Activated T-cell treated with anti-CD3 and anti-CD28 coated beads, Interleukin-2, amount 50 U/mL, for 48 hours (primary cell): Measurements from ENCODE around the gene COL3A1.

Source experiments
- DNase-seq, 2 experiments: peaks; one replicate each; pipeline ENCODE4 v3.0.0-alpha.2; 2020

Gene COL3A1

GRCh38 chr2:188976545-188977268 is 2.5 kb downstream of the COL3A1 start:
- no peak for DNase-seq

DNA sequence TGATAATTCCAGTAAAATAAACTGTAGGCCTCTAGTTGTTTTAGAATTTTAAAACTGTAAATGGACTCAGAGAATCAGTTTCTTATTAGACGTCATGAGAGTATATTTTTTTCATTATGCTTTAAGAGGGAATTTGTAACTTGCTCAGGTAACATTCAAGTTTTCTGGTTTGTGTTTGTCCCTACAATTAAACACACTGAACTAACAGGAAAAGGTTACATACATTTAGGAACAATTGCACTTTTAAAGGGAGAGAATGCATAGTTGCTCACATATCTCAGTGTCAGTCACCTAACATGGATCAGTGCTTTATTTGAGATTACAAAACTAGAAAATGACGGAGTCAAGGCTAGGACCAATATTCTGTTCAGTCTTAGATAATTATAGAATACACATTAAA is 3.1 kb downstream of the COL3A1 start:
- no peak for DNase-seq

GRCh38 chr2:188978291-188979081 is 4.3 kb downstream of the COL3A1 start:
- no peak for DNase-seq

DNA sequence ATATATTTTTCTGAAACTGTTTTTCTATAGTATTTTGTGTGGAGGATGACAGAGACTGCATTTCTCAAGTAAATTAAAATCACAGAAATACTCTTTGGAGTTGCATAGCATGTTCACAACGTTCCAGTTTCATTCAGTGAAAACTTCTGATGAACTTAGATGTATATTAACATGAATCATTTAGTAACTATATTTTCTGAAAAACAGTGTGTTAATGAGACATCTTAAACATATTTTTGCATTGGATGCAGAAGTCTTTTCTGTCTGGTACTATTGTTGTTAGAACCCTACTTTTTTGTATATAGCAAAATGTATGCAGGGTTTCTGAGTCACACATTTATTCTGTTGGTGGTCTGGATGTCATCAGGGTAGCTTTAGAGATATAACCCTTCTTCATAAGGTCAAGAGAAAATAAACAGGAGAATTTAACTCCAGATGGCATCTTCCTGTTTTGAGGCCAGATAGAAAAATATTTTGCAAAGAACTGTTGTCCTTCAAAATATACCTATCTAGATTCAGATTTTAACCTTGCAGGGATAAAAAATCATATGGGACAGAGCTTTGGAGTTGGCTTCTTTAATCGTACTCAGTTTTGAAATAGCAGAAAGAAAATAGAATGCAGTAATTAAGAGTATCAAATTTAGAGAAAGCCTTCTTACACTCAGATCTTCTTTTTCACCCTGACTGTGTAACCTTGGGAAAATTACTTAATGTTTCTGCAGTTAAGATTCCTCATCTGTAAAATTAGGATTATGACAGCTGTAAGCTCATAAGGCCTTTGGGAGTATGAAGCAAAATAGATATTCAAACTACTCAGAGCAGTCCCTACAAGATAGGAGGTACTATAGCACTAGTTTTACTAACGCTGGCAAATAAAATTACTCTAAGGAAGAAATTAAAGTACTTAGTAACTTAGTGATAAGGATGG is 5.3 kb downstream of the COL3A1 start:
- DNase-seq: no peak

DNA sequence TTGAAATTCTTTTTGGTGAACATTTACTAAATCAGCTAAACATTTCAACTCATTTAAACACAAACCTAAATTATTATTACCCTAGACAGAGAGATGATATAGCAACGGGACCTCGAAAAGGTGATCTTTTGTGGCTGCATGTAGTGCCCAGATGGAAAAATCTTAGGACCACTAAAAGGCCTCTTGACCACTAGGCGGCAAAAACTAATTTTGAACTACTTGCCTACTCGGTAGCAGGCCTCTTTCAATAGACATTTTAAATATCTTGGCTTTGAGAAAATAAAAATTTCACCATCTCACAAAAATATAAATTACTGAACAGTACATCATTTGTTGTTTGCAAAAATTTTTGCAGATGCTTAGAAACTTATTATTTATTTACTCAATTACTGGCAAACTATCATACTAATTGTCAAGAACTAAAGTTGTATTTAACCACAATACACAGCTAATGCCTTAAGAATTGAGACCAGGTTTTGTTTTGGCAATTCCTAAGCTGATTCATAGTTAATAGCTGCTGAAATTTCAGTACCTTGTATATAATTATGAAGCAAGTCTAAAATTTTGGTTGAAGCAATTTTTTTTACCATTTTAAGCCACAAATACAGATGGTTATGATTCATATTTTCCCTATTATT is 9.4 kb downstream of the COL3A1 start:
- DNase-seq: no peak

DNA sequence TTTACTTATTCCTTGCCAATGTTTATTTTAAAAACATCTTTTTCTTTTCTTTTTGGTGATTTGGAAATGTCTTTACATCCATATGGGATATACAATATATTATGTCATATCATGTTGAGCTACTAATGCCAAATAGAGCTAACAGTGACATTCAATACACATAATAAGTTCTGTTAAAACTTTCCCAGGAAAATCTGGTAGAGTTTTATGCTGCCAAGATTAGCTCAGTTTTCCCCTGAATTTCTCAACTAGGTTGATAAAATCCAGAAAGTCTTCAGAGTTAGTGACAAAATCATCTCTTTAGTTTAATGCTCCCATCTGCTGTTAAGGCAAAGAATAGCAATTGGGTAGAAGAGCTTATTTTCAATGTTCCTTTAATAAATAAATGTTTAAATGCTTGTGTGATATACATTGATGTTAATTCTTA is 9.9 kb downstream of the COL3A1 start:
- no peak for DNase-seq

- no peak for DNase-seq
These were observed 10.5 kb downstream of the COL3A1 start for GRCh38 chr2:188984680-188985079.

DNA sequence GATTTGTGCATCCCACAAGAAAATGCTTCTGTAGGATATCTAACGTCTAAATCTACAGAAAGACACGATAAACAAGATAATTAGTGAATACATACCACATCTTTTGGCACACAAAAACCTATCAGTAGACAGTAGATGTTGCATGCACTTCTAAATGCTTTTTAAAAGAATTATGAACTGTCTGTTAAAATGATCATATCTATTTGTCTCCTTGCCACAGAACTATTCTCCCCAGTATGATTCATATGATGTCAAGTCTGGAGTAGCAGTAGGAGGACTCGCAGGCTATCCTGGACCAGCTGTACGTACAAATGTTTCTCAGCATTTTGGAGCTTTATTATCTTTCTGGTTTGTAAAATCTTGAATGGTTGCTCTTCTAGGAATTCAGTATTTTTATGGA is 12.7 kb downstream of the COL3A1 start:
- DNase-seq: no peak

GRCh38 chr2:188993247-188993646 is 19.1 kb downstream of the COL3A1 start:
- DNase-seq: no peak

GRCh38 chr2:188997263-188997662 is 23.1 kb downstream of the COL3A1 start:
- DNase-seq: no peak

GRCh38 chr2:189000221-189000620 is 26.0 kb downstream of the COL3A1 start:
- DNase-seq: no peak

DNA sequence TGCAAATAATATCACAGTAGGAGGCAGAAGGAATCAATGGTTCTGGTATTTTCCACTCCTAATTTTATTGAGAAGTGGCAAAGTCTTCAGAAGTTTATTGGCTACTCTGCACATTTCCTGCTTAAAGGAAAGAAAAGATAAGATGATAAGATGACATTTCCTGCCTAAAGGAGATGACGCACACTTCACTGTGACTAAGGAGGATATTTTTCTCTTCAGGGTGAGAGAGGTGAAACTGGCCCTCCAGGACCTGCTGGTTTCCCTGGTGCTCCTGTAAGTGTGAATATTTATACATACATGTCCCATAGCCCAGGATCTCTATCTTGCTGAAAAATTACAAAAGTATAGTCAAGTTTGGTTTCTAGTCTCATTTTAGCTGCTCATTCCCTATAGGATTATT is 27.9 kb downstream of the COL3A1 start:
- DNase-seq: no peak

DNA sequence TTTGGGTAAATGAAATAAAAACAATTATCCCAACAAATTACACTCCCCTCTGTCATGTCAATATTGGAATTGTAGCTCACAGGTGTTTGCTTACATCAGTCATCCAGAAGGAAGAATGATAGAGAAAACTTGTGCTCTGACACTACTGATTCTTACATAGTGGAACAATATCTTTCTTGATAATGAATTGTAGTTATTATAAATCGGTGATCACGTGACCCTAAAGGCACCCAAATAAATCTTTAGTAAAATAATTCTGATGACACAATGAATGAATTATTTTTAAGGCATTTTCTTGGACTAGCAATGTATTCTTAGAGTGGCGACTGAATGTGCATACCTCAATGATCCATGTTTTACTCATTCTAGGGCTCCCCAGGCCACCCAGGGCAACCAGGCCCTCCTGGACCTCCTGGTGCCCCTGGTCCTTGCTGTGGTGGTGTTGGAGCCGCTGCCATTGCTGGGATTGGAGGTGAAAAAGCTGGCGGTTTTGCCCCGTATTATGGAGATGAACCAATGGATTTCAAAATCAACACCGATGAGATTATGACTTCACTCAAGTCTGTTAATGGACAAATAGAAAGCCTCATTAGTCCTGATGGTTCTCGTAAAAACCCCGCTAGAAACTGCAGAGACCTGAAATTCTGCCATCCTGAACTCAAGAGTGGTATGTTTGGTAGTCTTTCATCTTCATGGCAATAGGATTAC is 34.5 kb downstream of the COL3A1 start:
- no peak for DNase-seq

DNA sequence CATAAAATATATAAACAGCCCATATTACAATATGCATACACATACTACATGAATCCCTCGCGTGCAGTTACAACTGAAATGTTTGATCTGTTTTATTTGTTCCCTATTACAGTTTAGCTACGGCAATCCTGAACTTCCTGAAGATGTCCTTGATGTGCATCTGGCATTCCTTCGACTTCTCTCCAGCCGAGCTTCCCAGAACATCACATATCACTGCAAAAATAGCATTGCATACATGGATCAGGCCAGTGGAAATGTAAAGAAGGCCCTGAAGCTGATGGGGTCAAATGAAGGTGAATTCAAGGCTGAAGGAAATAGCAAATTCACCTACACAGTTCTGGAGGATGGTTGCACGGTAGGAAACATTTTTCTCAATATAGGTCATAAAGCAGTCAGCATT is 36.4 kb downstream of the COL3A1 start:
- no peak for DNase-seq

GRCh38 chr2:189012351-189012750 is 38.2 kb downstream of the COL3A1 start:
- no peak for DNase-seq

DNA sequence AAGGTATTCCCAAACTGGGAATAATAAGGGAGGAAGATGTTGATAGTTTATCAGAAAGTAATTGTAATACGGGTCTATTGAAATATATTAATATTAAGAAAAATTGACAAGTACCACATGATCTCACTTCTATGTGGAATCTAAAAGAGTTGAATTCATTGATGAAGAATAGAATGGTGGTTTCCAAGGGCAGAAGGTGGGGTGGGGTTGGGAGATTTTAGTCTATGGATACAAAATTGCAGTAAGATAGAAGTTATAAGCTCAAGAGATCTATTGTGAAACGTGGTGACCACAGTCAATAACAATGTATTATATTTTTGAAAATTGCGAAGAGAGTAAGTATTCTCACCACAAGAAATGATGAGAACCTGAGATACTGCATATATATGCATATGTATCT is 38.9 kb downstream of the COL3A1 start:
- no peak for DNase-seq

DNA sequence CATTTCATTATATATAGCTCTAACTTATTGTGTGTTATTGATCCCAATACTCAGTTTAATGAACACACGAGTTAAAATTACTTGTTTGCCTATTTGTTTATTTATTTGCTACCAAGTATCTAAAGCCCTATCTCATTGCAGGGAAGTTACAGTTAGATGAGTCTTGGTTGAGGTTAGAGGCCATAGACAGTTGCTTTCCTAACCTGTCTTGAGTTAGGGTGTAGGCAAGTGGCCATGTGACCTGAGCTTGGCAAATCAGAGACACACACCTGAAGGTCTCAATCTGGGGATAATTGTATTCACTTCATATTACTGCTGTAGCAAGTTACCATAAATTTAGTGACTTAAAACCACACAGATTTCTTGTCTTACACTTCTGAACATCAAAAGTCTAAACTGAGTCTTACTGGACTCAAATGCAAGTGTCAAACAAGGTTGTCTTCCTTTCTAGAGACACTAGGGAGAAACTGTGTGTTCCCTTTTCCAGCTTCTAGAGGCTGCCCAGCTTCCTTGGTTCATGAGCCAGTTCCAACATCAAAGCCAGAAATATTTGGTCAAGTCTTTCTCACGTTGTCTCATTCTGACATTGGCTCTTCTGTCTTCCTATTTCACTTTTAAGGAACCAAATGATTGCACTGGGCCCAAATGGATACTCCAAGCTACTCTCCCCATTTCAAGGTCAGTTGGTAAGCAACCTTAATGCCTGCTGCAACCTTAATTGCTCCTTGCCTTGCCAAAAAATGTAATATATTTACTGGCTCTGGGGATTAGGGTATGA is 39.7 kb downstream of the COL3A1 start:
- no peak for DNase-seq

- no peak for DNase-seq
These were observed 40.4 kb downstream of the COL3A1 start for GRCh38 chr2:189014449-189015138.

GRCh38 chr2:189015359-189015758 is 41.2 kb downstream of the COL3A1 start:
- DNase-seq: no peak

DNA sequence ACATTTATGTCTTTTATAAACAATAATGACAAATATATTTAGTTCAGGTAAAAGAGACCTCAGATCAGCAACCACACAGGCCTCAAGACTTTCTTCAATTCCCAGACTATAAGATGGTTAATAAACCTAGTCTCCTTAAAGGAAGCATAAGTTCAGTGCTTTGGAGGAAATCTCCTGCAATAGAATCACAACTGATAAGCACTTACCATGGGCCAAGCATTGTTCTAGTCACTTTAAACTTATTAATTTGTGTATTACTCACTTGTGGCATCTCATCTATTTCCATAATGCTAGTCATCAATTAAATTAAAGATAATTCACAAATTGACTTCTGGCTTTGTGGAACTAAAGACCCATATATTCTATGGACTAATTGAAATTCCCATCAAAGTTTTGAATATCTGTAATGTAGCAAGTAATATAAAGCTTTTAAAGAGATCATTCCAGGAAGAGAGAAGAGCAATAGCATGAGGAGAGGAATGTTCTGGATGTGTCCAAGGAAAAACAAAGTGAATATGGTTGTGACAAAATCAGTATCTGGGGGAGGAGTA is 42.2 kb downstream of the COL3A1 start:
- no peak for DNase-seq
